Measurements from ENCODE around the gene HSPA12B. TPM values are rescaled to one million over a fixed set of nuclear protein-coding genes. Genes with fewer than 3 reads are reported as not detected.

Gene HSPA12B
- total and polyA plus RNA-seq, 2 donors (not counting 3 experiments of a cell fraction or from before 2014, with no cell fraction given): 3.7 to 6.6 TPM

DNA sequence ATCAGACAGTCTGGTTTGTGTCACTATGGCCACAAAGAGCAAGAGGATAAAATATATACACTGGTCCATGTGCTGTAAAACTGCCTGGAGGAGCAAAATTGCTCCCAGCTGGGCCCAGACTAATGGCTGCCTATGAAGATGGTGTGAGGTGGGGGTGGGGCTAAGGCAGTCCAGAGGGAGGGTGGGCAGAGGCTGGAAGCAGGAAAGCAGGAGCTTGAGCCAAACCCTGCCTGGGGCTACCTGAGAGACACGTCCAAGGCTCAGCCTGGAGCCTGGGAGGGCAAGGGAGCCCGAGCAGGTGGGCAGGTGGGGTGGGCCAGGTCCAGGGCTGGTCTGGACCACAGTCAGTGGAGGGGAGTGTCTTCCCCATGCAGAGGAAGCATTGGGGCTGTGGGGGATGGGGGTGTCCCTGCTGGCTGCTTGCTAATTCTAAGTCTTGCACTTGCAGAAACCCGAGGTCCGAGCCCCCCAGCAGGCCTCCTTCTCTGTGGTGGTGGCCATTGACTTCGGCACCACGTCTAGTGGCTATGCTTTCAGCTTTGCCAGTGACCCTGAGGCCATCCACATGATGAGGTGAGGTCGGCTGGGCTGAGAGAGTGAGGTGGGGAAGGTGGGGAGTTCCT lies 9.5 kb downstream of the HSPA12B start:
- dilution Hi-C loops (cut with MboI; ENCODE audit: extremely low pct_ligation_motif_present, low sequenced_read_pairs): no loop called here
- BruUV-seq (replicated peaks): no TSS peak

DNA sequence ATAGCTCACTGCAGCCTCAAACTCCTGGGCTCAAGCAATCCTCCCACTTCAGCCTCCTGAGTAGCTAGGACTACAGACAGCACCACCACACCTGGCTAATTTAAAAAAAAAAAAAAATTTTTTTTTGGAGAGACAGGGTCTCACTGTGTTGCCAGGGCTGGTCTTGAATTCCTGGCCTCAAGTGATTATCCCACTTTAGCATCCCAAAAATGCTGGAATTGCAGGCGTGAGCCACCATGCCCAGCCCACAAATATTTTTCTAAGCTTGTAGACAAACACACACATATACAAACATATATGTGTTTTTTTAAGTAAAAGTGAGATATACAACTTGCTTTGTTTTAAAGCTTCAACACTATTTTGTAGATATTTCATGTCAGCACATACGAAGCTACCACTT lies 10.8 kb downstream of the HSPA12B start:
- no peak for TF ChIP-seq FOS (IDR thresholded peaks at IDR 0.05; ENCODE audit: borderline replicate concordance, insufficient read depth, low read length)
- TF ChIP-seq EZH2 (IDR thresholded peaks at IDR 0.05; ENCODE audit: borderline replicate concordance, low read depth, low read length, severe bottlenecking): no peak
- no peak for TF ChIP-seq JUN (IDR thresholded peaks at IDR 0.05; ENCODE audit: borderline replicate concordance, insufficient read depth, insufficient read length, low read depth)
- DNase-seq (ENCODE audit: low read depth, low spot score) (no peak), FAIRE-seq (no peak)
- H3K4me2 ChIP-seq (ENCODE audit: insufficient read depth, low read length): no peak overlapping the region
- POLR2A ChIA-PET: interaction anchor here (0.7 kb wide), 1 partner anchor 70 kb away, joined by 3 read pairs; no protein-coding TSS in a partner anchor
- H3K9ac ChIP-seq (replicated peaks; ENCODE audit: extremely low read depth, insufficient read depth, low read length): no peak overlapping the region
- H2AFZ ChIP-seq (ENCODE audit: low read depth, low read length): no peak overlapping the region
- no peaks in the 10 kb centered on the region for H3K27me3 ChIP-seq (ENCODE audit: control insufficient read depth in 2 of 2, insufficient read depth in 2 of 2, low read length in 2 of 2)
- no peaks in the 10 kb centered on the region for H3K79me2 ChIP-seq (ENCODE audit: control insufficient read depth, insufficient read depth, low read length)
- no TSS peak for BruUV-seq (replicated peaks)
- H3K36me3 ChIP-seq (ENCODE audit: control insufficient read depth in 2 of 2, extremely low read depth in 1 of 2, insufficient read depth in 2 of 2, low read length in 2 of 2): no peaks in the 10 kb centered on the region
- H3K4me1 ChIP-seq (ENCODE audit: control insufficient read depth, extremely low read depth, insufficient read depth, low read length): peaks cover 12% of the 10 kb centered on the region
- H4K20me1 ChIP-seq (replicated peaks; ENCODE audit: control insufficient read depth, extremely low read depth, insufficient read depth, low read length): no peaks in the 10 kb centered on the region
- intact Hi-C loops (cut with micrococcal nuclease): no loop called here
- no peaks in the 10 kb centered on the region for H3K9me1 ChIP-seq (replicated peaks; ENCODE audit: control insufficient read depth, extremely low read depth, insufficient read depth, low read length)
- H3K9me3 ChIP-seq (replicated peaks; ENCODE audit: control insufficient read depth, insufficient read depth, low read length): no peaks in the 10 kb centered on the region
- H3K4me3 ChIP-seq (replicated peaks in 1 of 3; ENCODE audit: insufficient read depth in 1 of 3, low read depth in 1 of 3, low read length in 3 of 3): no peak overlapping the region
- dilution Hi-C loops (cut with MboI; ENCODE audit: extremely low pct_ligation_motif_present, low sequenced_read_pairs): no loop called here
- H3K27ac ChIP-seq (ENCODE audit: insufficient read depth, low read depth, low read length): no peak overlapping the region
- CTCF ChIA-PET: interaction anchor here (1.0 to 2.9 kb wide), 3 partner anchors 10 to 66 kb away, joined by 4 to 16 read pairs (median 7); no protein-coding TSS in a partner anchor

More for the DNA sequence above, 9.5 kb downstream of the HSPA12B start:
- no peaks in the 10 kb centered on the region for H4K20me1 ChIP-seq (replicated peaks; ENCODE audit: control insufficient read depth, extremely low read depth, insufficient read depth, low read length)
- H3K36me3 ChIP-seq (ENCODE audit: control insufficient read depth in 2 of 2, extremely low read depth in 1 of 2, insufficient read depth in 2 of 2, low read length in 2 of 2): no peaks in the 10 kb centered on the region
- no peak overlapping the region for H3K9ac ChIP-seq (replicated peaks; ENCODE audit: extremely low read depth, insufficient read depth, low read length)
- intact Hi-C loops (cut with micrococcal nuclease): no loop called here
- H2AFZ ChIP-seq (ENCODE audit: low read depth, low read length): no peak overlapping the region
- no peaks in the 10 kb centered on the region for H3K9me3 ChIP-seq (replicated peaks; ENCODE audit: control insufficient read depth, insufficient read depth, low read length)
- TF ChIP-seq MYC (IDR thresholded peaks at IDR 0.05; ENCODE audit: low read depth, low read length) (no peak), JUN (IDR thresholded peaks at IDR 0.05; ENCODE audit: borderline replicate concordance, insufficient read depth, insufficient read length, low read depth) (no peak)
- no peak overlapping the region for H3K4me2 ChIP-seq (ENCODE audit: insufficient read depth, low read length)
- H3K4me3 ChIP-seq (replicated peaks in 1 of 3; ENCODE audit: insufficient read depth in 1 of 3, low read depth in 1 of 3, low read length in 3 of 3): no peak overlapping the region
- H3K79me2 ChIP-seq (ENCODE audit: control insufficient read depth, insufficient read depth, low read length): no peaks in the 10 kb centered on the region
- no peaks in the 10 kb centered on the region for H3K9me1 ChIP-seq (replicated peaks; ENCODE audit: control insufficient read depth, extremely low read depth, insufficient read depth, low read length)
- no peaks in the 10 kb centered on the region for H3K27me3 ChIP-seq (ENCODE audit: control insufficient read depth in 2 of 2, insufficient read depth in 2 of 2, low read length in 2 of 2)
- DNase-seq (ENCODE audit: low read depth, low spot score) (no peak), FAIRE-seq (no peak)
- no peak overlapping the region for H3K27ac ChIP-seq (ENCODE audit: insufficient read depth, low read depth, low read length)
- CTCF ChIA-PET: interaction anchor here (1.0 to 2.1 kb wide), 5 partner anchors 11 to 65 kb away, joined by 3 to 7 read pairs (median 4); no protein-coding TSS in a partner anchor
- H3K4me1 ChIP-seq (ENCODE audit: control insufficient read depth, extremely low read depth, insufficient read depth, low read length): peaks cover 12% of the 10 kb centered on the region
- POLR2A ChIA-PET: no interaction called here
